Hepatocyte (in vitro differentiated cells): Measurements from ENCODE around the gene ITGAE. TPM values are rescaled to one million over a fixed set of nuclear protein-coding genes. Genes with fewer than 3 reads are reported as not detected.

ENCODE experiments used
- DNase-seq: peaks from one replicate; pipeline ENCODE4 v3.0.0-alpha.2; 2016; ENCODE audit warnings: low spot score
- H2AFZ ChIP-seq: fragments of 200-600 bp; sonication (generic); 2 replicates; pipeline ENCODE4 v1.6.0; 2016; ENCODE audit warnings: antibody characterized with exemption, mild to moderate bottlenecking
- H3K27ac ChIP-seq: fragments of 200-600 bp; sonication (generic); 2 replicates; pipeline ENCODE4 v1.5.1; 2016; ENCODE audit warnings: mild to moderate bottlenecking
- H3K27me3 ChIP-seq: fragments of 200-600 bp; sonication (generic); 2 replicates; pipeline ENCODE4 v1.6.1; 2016
- H3K36me3 ChIP-seq: fragments of 200-600 bp; sonication (generic); replicated peaks from 2 replicates; pipeline ENCODE4 v1.5.1; 2016; ENCODE audit warnings: low read depth; ENCODE audit not compliant: insufficient read depth
- H3K4me1 ChIP-seq: fragments of 200-600 bp; sonication (generic); 2 replicates; pipeline ENCODE4 v1.5.1; 2016; ENCODE audit warnings: mild to moderate bottlenecking, moderate library complexity; ENCODE audit not compliant: insufficient read depth
- H3K4me2 ChIP-seq: fragments of 200-600 bp; sonication (generic); 2 replicates; pipeline ENCODE4 v1.6.0; 2016
- H3K4me3 ChIP-seq: fragments of 200-600 bp; sonication (generic); 2 replicates; pipeline ENCODE4 v1.5.1; 2016; ENCODE audit warnings: mild to moderate bottlenecking
- H3K79me2 ChIP-seq: fragments of 200-600 bp; sonication (generic); 2 replicates; pipeline ENCODE4 v1.6.0; 2017; ENCODE audit warnings: mild to moderate bottlenecking
- H3K9me2 ChIP-seq: fragments of 200-600 bp; sonication (generic); replicated peaks from 2 replicates; pipeline ENCODE4 v1.6.0; 2017; ENCODE audit warnings: mild to moderate bottlenecking; ENCODE audit not compliant: insufficient read depth
- H3K9me3 ChIP-seq: fragments of 200-600 bp; sonication (generic); 2 replicates; pipeline ENCODE4 v1.5.1; 2016; ENCODE audit warnings: low read depth, mild to moderate bottlenecking
- H4K20me1 ChIP-seq: fragments of 200-600 bp; sonication (generic); 2 replicates; pipeline ENCODE4 v1.6.0; 2016; ENCODE audit warnings: mild to moderate bottlenecking; ENCODE audit not compliant: insufficient read depth, poor library complexity, severe bottlenecking
- EZH2 ChIP-seq: fragments of 200-600 bp; sonication (generic); IDR thresholded peaks from 2 replicates; pipeline ENCODE4 v1.6.1; 2016; ENCODE audit warnings: antibody characterized with exemption, mild to moderate bottlenecking, borderline replicate concordance
- EZH2phosphoT487 ChIP-seq: fragments of 200-600 bp; sonication (generic); IDR thresholded peaks from one replicate; pipeline ENCODE4 v1.6.1; 2018; ENCODE audit warnings: antibody characterized with exemption, mild to moderate bottlenecking, low read depth, moderate library complexity; ENCODE audit not compliant: unreplicated experiment, severe bottlenecking
- WGBS: methylation state at CpG from one replicate; pipeline ENCODE4 v1.1.6; 2016; ENCODE audit warnings: low lambda C conversion rate; ENCODE audit errors: missing lambda C conversion rate; 5-methylcytosine and 5-hydroxymethylcytosine counted together
- polyA plus RNA-seq: library from polyadenylated mRNA; unstranded; fragments of >200 nt; fragmentation: Nextera tagmentation; extraction: Ambion mirVana; gene quantifications from 2 replicates; pipeline ENCODE4 v1.2.1, GENCODE V29; 2016
- total RNA-seq: library from RNA; depleted of rRNA; stranded (reverse); fragments of >200 nt; gene quantifications from 2 replicates; pipeline ENCODE4 v1.2.3, GENCODE V29; 2014
- TF ChIP-seq, protein P1 (sequence below): fragments of 200-600 bp; sonication (generic); IDR thresholded peaks from 2 replicates; pipeline ENCODE4 v1.5.1; 2016; ENCODE audit warnings: antibody characterized with exemption, mild to moderate bottlenecking; ENCODE audit not compliant: poor library complexity

ITGAE gene
- total and polyA plus RNA-seq, 2 experiments from 2014 or later = 28.1 to 77.0 TPM

DNA sequence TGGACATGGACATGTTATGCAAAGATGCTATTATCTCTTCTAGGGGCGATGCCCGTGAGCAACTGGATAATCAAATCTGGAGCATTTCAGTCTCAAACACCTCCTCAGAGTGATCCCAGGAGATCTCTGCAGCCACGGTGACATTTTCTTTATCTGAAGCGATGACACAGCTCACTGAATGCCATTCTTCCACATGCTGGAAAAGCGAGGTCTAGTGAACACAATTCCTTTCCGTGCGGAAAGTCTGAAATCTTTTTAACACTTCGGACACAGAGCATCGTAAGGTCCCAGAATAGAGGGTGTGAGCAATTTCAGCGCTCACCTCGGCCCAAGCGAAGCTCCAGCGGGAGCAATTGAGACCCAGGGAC is 77.8 kb downstream of the ITGAE start:
- Histone ChIP-seq H3K36me3 (no peaks in the 10 kb centered on the region), H4K20me1 (no peaks in the 10 kb centered on the region), H3K4me2 (peak overlapping the region; percentile 83), H3K4me1 (peaks cover 11% of the 10 kb centered on the region), H3K9me2 (no peaks in the 10 kb centered on the region), H3K4me3 (peak overlapping the region; percentile 93), H3K27me3 (no peaks in the 10 kb centered on the region), H3K79me2 (peaks cover 33% of the 10 kb centered on the region), H3K27ac (peak overlapping the region; percentile 95), H2AFZ (peak overlapping the region; percentile 93), H3K9me3 (no peaks in the 10 kb centered on the region)
- WGBS = 3% methylated on average over 13 of the region's 13 CpGs
- TF ChIP-seq EZH2phosphoT487 = no peak
- TF ChIP-seq, protein P1, sequence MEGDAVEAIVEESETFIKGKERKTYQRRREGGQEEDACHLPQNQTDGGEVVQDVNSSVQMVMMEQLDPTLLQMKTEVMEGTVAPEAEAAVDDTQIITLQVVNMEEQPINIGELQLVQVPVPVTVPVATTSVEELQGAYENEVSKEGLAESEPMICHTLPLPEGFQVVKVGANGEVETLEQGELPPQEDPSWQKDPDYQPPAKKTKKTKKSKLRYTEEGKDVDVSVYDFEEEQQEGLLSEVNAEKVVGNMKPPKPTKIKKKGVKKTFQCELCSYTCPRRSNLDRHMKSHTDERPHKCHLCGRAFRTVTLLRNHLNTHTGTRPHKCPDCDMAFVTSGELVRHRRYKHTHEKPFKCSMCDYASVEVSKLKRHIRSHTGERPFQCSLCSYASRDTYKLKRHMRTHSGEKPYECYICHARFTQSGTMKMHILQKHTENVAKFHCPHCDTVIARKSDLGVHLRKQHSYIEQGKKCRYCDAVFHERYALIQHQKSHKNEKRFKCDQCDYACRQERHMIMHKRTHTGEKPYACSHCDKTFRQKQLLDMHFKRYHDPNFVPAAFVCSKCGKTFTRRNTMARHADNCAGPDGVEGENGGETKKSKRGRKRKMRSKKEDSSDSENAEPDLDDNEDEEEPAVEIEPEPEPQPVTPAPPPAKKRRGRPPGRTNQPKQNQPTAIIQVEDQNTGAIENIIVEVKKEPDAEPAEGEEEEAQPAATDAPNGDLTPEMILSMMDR = no peak
- TF ChIP-seq EZH2 = no peak
- no peak for DNase-seq

DNA sequence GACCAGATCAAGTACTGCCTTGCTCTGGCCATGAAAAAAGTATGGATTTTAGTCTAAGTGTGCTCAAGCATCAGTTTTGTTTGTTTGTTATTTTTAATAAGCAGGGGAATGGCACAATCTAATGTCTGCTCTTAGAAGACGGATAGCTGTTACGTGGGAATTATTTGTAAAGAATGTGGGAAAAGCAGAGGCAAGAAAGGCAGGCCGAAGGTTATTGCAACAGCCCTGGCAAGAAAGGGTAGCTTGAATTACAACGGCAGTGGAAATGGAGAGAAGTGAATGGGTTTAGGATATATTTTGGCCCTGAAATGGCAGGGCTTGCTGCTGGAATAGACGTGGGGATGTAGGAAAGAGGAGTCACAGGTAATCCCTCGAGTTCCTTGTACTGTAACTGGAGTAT is 78.3 kb downstream of the ITGAE start:
- peak overlapping the region; percentile 95 for H3K27ac ChIP-seq
- no peak for DNase-seq
- 46% methylated on average over 6 of the region's 6 CpGs for WGBS
- no peaks in the 10 kb centered on the region for H3K27me3 ChIP-seq
- H3K79me2 ChIP-seq = peaks cover 33% of the 10 kb centered on the region
- TF ChIP-seq, protein P1 = no peak
- TF ChIP-seq EZH2 (no peak), EZH2phosphoT487 (no peak)
- no peaks in the 10 kb centered on the region for H3K36me3 ChIP-seq
- peak overlapping the region; percentile 93 for H3K4me3 ChIP-seq
- H2AFZ ChIP-seq = peak overlapping the region; percentile 93
- no peaks in the 10 kb centered on the region for H3K9me3 ChIP-seq
- peak overlapping the region; percentile 83 for H3K4me2 ChIP-seq
- no peaks in the 10 kb centered on the region for H3K9me2 ChIP-seq
- H3K4me1 ChIP-seq = peaks cover 11% of the 10 kb centered on the region
- H4K20me1 ChIP-seq = no peaks in the 10 kb centered on the region

DNA sequence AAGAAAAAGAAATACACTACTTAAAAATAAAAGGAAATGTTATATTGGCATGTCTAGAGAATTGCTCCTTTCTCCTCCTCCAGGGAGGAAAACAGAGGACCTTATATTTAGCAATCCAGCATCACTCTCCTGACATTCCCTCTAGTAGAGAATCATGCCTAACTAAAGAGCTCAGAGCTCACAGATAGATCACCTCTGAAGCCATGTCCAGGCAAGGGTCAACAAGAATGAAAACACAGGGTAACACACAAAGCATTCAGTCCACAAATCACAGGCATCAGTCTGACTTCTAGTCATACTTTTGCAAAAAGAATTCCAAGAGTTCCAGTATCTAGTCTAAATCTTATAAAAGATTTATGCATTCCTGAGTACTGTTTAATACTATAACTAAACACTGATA is 81.7 kb downstream of the ITGAE start:
- no peak for DNase-seq
- Histone ChIP-seq H3K27me3 (no peaks in the 10 kb centered on the region), H3K79me2 (peaks cover 21% of the 10 kb centered on the region), H3K4me3 (no peak overlapping the region), H3K9me3 (no peaks in the 10 kb centered on the region), H3K27ac (peak overlapping the region; percentile 77), H3K36me3 (no peaks in the 10 kb centered on the region), H3K4me1 (peaks cover 11% of the 10 kb centered on the region), H3K4me2 (peak overlapping the region; percentile 4), H4K20me1 (no peaks in the 10 kb centered on the region), H3K9me2 (no peaks in the 10 kb centered on the region), H2AFZ (no peak overlapping the region)
- TF ChIP-seq, protein P1 = no peak
- TF ChIP-seq EZH2phosphoT487 (no peak), EZH2 (no peak)

DNA sequence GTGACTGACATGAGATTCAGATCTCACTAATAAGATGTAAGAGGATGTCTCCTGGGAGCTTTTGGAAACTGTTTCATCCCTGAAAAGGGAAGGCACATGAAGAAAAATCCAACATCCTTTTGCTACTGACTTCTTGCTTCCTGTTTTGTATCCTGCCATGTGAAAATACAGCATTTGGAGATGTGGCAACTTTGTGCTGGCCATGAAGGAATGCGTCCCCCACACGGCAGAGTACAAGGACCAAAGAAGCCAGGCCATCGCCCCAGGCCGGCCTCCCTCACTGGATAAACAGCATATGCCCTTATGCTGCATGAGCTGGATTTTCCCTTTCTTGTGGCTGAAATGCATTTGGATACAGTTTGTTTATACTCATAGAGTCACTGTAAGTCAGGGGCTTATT is 82.8 kb downstream of the ITGAE start:
- WGBS = 90% methylated on average over 4 of the region's 4 CpGs
- Histone ChIP-seq H3K4me1 (peaks cover 11% of the 10 kb centered on the region), H3K4me3 (no peak overlapping the region), H3K27me3 (no peaks in the 10 kb centered on the region), H3K9me3 (no peaks in the 10 kb centered on the region), H4K20me1 (no peaks in the 10 kb centered on the region), H3K27ac (no peak overlapping the region), H3K4me2 (no peak overlapping the region), H3K36me3 (no peaks in the 10 kb centered on the region), H2AFZ (no peak overlapping the region), H3K9me2 (no peaks in the 10 kb centered on the region), H3K79me2 (peaks cover 17% of the 10 kb centered on the region)
- no peak for DNase-seq
- TF ChIP-seq EZH2phosphoT487 (no peak), EZH2 (no peak)
- TF ChIP-seq, protein P1 = no peak
